ENCODE results near the gene SLC44A1.

SLC44A1 gene

GRCh38 chr9:105313238-105313637, 68.8 kb downstream of the SLC44A1 start:
- TF ChIP-seq EZH2 (IDR thresholded peaks at IDR 0.05; ENCODE audit: borderline replicate concordance, low read length) (no peak), CTCF (IDR thresholded peaks at IDR 0.05; ENCODE audit: low read length) (no peak)
- no peaks in the 10 kb centered on the region for H3K79me2 ChIP-seq (ENCODE audit: insufficient read depth, low read length)
- no peaks in the 10 kb centered on the region for H4K20me1 ChIP-seq (ENCODE audit: insufficient read depth, low read length)
- H3K36me3 ChIP-seq (ENCODE audit: insufficient read depth, low read length) = peaks cover 36% of the 10 kb centered on the region; the same call in 1 of the 2 replicates
- H3K9ac ChIP-seq (ENCODE audit: low read length) = no peak overlapping the region
- H3K9me3 ChIP-seq (ENCODE audit: low read length) = no peaks in the 10 kb centered on the region
- no peaks in the 10 kb centered on the region for H3K27me3 ChIP-seq (ENCODE audit: insufficient read depth, low read length)
- no peaks in the 10 kb centered on the region for H3F3A ChIP-seq (ENCODE audit: insufficient read depth, low read length)
- H2AFZ ChIP-seq (ENCODE audit: low read length) = no peak overlapping the region
- H3K4me3 ChIP-seq (ENCODE audit: low read depth, low read length, poor library complexity, severe bottlenecking) = no peak overlapping the region
- no peaks in the 10 kb centered on the region for H3K9me2 ChIP-seq (ENCODE audit: low read depth, low read length)
- no peak overlapping the region for H3K4me2 ChIP-seq (ENCODE audit: low read length)
- no peak overlapping the region for H3K27ac ChIP-seq (ENCODE audit: low read depth, low read length, poor library complexity, severe bottlenecking)
- peaks cover 12% of the 10 kb centered on the region for H3K4me1 ChIP-seq (ENCODE audit: insufficient read depth, low read length, severe bottlenecking)

GRCh38 chr9:105316703-105317102, 72.3 kb downstream of the SLC44A1 start:
- no peaks in the 10 kb centered on the region for H3K27me3 ChIP-seq (ENCODE audit: insufficient read depth, low read length)
- no peak overlapping the region for H3K4me3 ChIP-seq (ENCODE audit: low read depth, low read length, poor library complexity, severe bottlenecking)
- H2AFZ ChIP-seq (ENCODE audit: low read length) = no peak overlapping the region
- peaks cover 30% of the 10 kb centered on the region for H3K4me1 ChIP-seq (ENCODE audit: insufficient read depth, low read length, severe bottlenecking)
- no peaks in the 10 kb centered on the region for H4K20me1 ChIP-seq (ENCODE audit: insufficient read depth, low read length)
- no peak overlapping the region for H3K9ac ChIP-seq (ENCODE audit: low read length)
- no peaks in the 10 kb centered on the region for H3K9me3 ChIP-seq (ENCODE audit: low read length)
- H3K27ac ChIP-seq (ENCODE audit: low read depth, low read length, poor library complexity, severe bottlenecking) = no peak overlapping the region
- no peaks in the 10 kb centered on the region for H3K9me2 ChIP-seq (ENCODE audit: low read depth, low read length)
- no peaks in the 10 kb centered on the region for H3F3A ChIP-seq (ENCODE audit: insufficient read depth, low read length)
- H3K4me2 ChIP-seq (ENCODE audit: low read length) = no peak overlapping the region
- TF ChIP-seq CTCF (IDR thresholded peaks at IDR 0.05; ENCODE audit: low read length) = no peak
- no peak for TF ChIP-seq EZH2 (IDR thresholded peaks at IDR 0.05; ENCODE audit: borderline replicate concordance, low read length)
- H3K79me2 ChIP-seq (ENCODE audit: insufficient read depth, low read length) = no peaks in the 10 kb centered on the region
- peaks cover 24% of the 10 kb centered on the region; the same call in 1 of the 2 replicates for H3K36me3 ChIP-seq (ENCODE audit: insufficient read depth, low read length)

GRCh38 chr9:105318729-105319191, 74.3 kb downstream of the SLC44A1 start:
- Histone ChIP-seq H3K36me3 (ENCODE audit: insufficient read depth, low read length) (peaks cover 25% of the 10 kb centered on the region; the same call in 1 of the 2 replicates), H3F3A (ENCODE audit: insufficient read depth, low read length) (no peaks in the 10 kb centered on the region), H3K27me3 (ENCODE audit: insufficient read depth, low read length) (no peaks in the 10 kb centered on the region), H3K4me3 (ENCODE audit: low read depth, low read length, poor library complexity, severe bottlenecking) (no peak overlapping the region), H3K9me2 (ENCODE audit: low read depth, low read length) (no peaks in the 10 kb centered on the region), H2AFZ (ENCODE audit: low read length) (no peak overlapping the region), H4K20me1 (ENCODE audit: insufficient read depth, low read length) (no peaks in the 10 kb centered on the region), H3K9ac (ENCODE audit: low read length) (no peak overlapping the region), H3K9me3 (ENCODE audit: low read length) (no peaks in the 10 kb centered on the region), H3K27ac (ENCODE audit: low read depth, low read length, poor library complexity, severe bottlenecking) (peak overlapping the region; percentile 66), H3K4me1 (ENCODE audit: insufficient read depth, low read length, severe bottlenecking) (peaks cover 30% of the 10 kb centered on the region), H3K79me2 (ENCODE audit: insufficient read depth, low read length) (no peaks in the 10 kb centered on the region), H3K4me2 (ENCODE audit: low read length) (peak overlapping the region; percentile 5; the same call in 1 of the 2 replicates)
- TF ChIP-seq CTCF (IDR thresholded peaks at IDR 0.05; ENCODE audit: low read length) (no peak), EZH2 (IDR thresholded peaks at IDR 0.05; ENCODE audit: borderline replicate concordance, low read length) (no peak)

Measured in OCI-LY1 (cell line).